ENCODE measurements around the gene POU3F3. TPM values are rescaled to one million over a fixed set of nuclear protein-coding genes. Genes with fewer than 3 reads are reported as not detected.

Gene POU3F3
- total RNA-seq, 2 experiments from 2014 or later, result not detected

DNA sequence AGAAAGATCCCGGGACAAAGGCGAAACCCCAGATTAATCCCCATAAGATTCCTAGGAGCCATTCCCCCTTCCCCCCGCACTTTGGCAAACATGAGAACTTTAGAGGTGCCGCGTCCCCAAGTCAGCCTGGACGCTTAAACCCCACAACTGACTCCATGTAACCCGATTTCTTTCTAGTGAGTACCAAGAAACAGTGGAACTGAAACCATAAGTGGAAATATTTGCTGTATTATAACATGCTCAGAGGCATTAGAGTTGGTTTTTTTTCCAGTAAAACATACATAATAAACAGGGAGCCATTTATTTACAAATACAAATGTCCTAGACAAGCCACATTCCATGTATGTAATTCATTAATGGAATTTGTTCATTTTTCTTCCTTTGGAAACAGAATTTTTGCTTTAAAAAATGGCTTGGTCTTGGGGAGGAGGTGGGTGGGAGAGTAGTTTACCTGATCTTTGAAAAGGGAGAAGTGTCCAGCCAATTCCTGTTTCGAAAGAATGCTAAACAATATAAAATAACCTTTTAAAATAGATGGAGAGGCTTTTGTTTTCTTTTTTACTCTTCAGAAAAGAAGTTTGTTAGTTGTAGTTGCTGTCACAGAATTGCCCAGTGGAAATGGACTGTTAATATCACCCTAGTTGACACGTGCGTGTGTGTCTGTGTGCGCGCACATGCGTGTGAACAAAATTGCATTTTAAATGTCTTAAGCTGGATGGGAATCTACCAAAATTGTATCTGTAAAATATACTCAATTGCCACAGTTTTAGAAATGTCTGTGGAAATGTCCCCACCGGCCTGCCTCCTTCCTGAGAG is 10.6 kb downstream of the POU3F3 start:
- intact Hi-C loops (cut with DNase I, micrococcal nuclease), result no loop called here
- Mint-ChIP-seq H3K27me3 (peaks cover 91% of the 10 kb centered on the region), H3K4me1 (ENCODE audit: low read depth) (peaks cover 4% of the 10 kb centered on the region), H3K4me3 (no peak overlapping the region), H3K27ac (no peak overlapping the region), H3K36me3 (ENCODE audit: low read depth) (no peaks in the 10 kb centered on the region), H3K9me3 (no peaks in the 10 kb centered on the region)
- Histone ChIP-seq H3K36me3 (ENCODE audit: insufficient read depth, low read length) (no peaks in the 10 kb centered on the region), H3K27me3 (ENCODE audit: control insufficient read depth in 1 of 2, insufficient read depth in 2 of 2, low read length in 2 of 2) (peaks cover 77 to 97% of the 10 kb centered on the region in 2 experiments), H3K4me1 (ENCODE audit: insufficient read depth, low read length) (no peaks in the 10 kb centered on the region), H3K27ac (ENCODE audit: low read depth in 1 of 2, low read length in 2 of 2) (no peak overlapping the region), H3K4me3 (ENCODE audit: low read length) (no peak overlapping the region), H3K9me3 (ENCODE audit: control insufficient read depth in 1 of 2, insufficient read depth in 1 of 2, low read length in 2 of 2) (peaks cover 9 to 38% of the 10 kb centered on the region in 2 experiments)
- ATAC-seq (ENCODE audit: poor library complexity) (no peak), DNase-seq (no peak)
- TF ChIP-seq, protein P1, sequence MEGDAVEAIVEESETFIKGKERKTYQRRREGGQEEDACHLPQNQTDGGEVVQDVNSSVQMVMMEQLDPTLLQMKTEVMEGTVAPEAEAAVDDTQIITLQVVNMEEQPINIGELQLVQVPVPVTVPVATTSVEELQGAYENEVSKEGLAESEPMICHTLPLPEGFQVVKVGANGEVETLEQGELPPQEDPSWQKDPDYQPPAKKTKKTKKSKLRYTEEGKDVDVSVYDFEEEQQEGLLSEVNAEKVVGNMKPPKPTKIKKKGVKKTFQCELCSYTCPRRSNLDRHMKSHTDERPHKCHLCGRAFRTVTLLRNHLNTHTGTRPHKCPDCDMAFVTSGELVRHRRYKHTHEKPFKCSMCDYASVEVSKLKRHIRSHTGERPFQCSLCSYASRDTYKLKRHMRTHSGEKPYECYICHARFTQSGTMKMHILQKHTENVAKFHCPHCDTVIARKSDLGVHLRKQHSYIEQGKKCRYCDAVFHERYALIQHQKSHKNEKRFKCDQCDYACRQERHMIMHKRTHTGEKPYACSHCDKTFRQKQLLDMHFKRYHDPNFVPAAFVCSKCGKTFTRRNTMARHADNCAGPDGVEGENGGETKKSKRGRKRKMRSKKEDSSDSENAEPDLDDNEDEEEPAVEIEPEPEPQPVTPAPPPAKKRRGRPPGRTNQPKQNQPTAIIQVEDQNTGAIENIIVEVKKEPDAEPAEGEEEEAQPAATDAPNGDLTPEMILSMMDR (IDR thresholded peaks at IDR 0.05), result no peak
- CTCF ChIA-PET, result no interaction called here
- POLR2A ChIA-PET, result no interaction called here

DNA sequence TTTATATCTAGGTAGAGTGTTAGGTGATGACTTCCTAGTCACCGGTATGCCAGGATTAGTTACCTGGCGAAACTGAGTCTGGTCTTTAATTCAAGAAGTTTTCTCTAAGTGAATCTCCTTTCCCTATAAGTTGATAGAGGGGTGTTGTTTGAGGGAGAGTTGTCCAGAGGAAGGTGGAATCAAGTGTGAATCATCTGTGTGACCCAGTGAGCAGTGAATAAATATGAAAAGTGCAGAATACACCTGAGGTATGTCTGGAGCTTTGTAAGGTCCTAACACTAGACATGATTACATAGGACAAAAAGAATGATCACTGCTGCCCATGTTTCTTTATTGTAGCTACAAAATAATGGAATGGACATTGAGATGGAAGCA is 11.2 kb downstream of the POU3F3 start:
- H3K4me1 Mint-ChIP-seq (ENCODE audit: low read depth), result peaks cover 4% of the 10 kb centered on the region
- H3K27me3 ChIP-seq (ENCODE audit: control insufficient read depth in 1 of 2, insufficient read depth in 2 of 2, low read length in 2 of 2), result peaks cover 78 to 97% of the 10 kb centered on the region in 2 experiments
- POLR2A ChIA-PET, result no interaction called here
- no peaks in the 10 kb centered on the region for H3K36me3 ChIP-seq (ENCODE audit: insufficient read depth, low read length)
- no peak overlapping the region for H3K27ac ChIP-seq (ENCODE audit: low read depth in 1 of 2, low read length in 2 of 2)
- TF ChIP-seq, protein P1 (IDR thresholded peaks at IDR 0.05), result no peak
- no peaks in the 10 kb centered on the region for H3K9me3 Mint-ChIP-seq
- H3K27me3 Mint-ChIP-seq, result peaks cover 89% of the 10 kb centered on the region
- DNase-seq (no peak), ATAC-seq (ENCODE audit: poor library complexity) (no peak)
- H3K9me3 ChIP-seq (ENCODE audit: control insufficient read depth in 1 of 2, insufficient read depth in 1 of 2, low read length in 2 of 2), result peaks cover 9 to 38% of the 10 kb centered on the region in 2 experiments
- H3K36me3 Mint-ChIP-seq (ENCODE audit: low read depth), result no peaks in the 10 kb centered on the region
- intact Hi-C loops (cut with DNase I, micrococcal nuclease), result no loop called here
- no peak overlapping the region for H3K4me3 ChIP-seq (ENCODE audit: low read length)
- no peak overlapping the region for H3K4me3 Mint-ChIP-seq
- H3K4me1 ChIP-seq (ENCODE audit: insufficient read depth, low read length), result no peaks in the 10 kb centered on the region
- CTCF ChIA-PET, result interaction anchor here (0.9 kb wide), 1 partner anchor 13 kb away, joined by 5 read pairs; no protein-coding TSS in a partner anchor
- H3K27ac Mint-ChIP-seq, result no peak overlapping the region

DNA sequence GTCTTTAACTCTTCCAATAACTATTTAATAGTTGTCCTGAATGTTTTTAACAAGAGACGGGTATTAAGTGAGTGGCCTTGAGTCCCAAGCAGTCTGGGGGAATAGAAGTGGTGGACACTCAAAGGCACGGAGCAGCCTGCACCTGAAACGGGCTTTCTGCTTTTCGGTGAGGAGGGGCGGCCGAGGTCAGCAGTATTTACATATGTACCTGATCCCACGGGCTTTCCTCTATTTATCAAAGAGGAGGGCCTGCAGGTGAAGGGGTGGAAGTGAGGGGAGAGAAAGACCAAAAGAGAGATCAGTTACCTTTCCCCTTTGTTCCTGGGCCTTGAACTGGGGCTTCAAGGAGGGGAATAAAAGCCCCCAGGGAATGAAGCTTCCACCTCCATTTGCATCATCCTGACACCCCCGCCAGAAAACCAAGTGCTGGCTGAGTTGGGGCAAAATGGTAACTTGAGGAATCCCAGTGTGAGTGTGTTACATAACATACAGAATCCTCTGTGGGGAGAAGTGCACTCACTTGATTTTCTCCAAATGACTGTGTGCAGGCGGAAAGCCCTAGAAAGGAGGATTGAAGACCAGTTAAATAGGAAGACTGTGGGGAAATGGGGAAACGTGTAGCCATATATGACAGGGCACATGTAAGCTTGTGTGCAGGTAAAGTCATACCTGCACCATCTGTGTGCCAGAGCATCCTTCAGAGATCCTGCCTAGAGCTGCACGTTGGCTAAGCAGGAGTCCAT is 12.4 kb downstream of the POU3F3 start:
- Mint-ChIP-seq H3K9me3 (no peaks in the 10 kb centered on the region), H3K36me3 (ENCODE audit: low read depth) (no peaks in the 10 kb centered on the region), H3K27ac (no peak overlapping the region), H3K4me3 (no peak overlapping the region), H3K27me3 (peaks cover 92% of the 10 kb centered on the region), H3K4me1 (ENCODE audit: low read depth) (peaks cover 4% of the 10 kb centered on the region)
- POLR2A ChIA-PET, result no interaction called here
- Histone ChIP-seq H3K27ac (ENCODE audit: low read depth in 1 of 2, low read length in 2 of 2) (no peak overlapping the region), H3K27me3 (ENCODE audit: control insufficient read depth in 1 of 2, insufficient read depth in 2 of 2, low read length in 2 of 2) (peaks cover 80 to 96% of the 10 kb centered on the region in 2 experiments), H3K4me3 (ENCODE audit: low read length) (no peak overlapping the region), H3K9me3 (ENCODE audit: control insufficient read depth in 1 of 2, insufficient read depth in 1 of 2, low read length in 2 of 2) (peaks cover 4 to 38% of the 10 kb centered on the region in 2 experiments), H3K36me3 (ENCODE audit: insufficient read depth, low read length) (no peaks in the 10 kb centered on the region), H3K4me1 (ENCODE audit: insufficient read depth, low read length) (no peaks in the 10 kb centered on the region)
- ATAC-seq (ENCODE audit: poor library complexity) (no peak), DNase-seq (no peak)
- intact Hi-C loops (cut with DNase I, micrococcal nuclease), result no loop called here
- TF ChIP-seq, protein P1 (IDR thresholded peaks at IDR 0.05), result no peak
- CTCF ChIA-PET, result interaction anchor here (0.9 kb wide), 1 partner anchor 14 kb away, joined by 5 read pairs; no protein-coding TSS in a partner anchor
